ENCODE data around the gene KIF5A.

The KIF5A gene

GRCh38 chr12:57626921-57627445, 77.1 kb downstream of the KIF5A start:
- Mint-ChIP-seq H3K4me1 (peaks cover 37% of the 10 kb centered on the region), H3K4me3 (peak overlapping the region in 1 of 2 donors; percentile 32), H3K27ac (no peak overlapping the region), H3K27me3 (peaks cover 100% of the 10 kb centered on the region), H3K9me3 (no peaks in the 10 kb centered on the region)
- DNase-seq: peak in 1 of 2 donors; percentile 7
- ATAC-seq: no peak

- Mint-ChIP-seq H3K9me3 (no peaks in the 10 kb centered on the region), H3K4me1 (peaks cover 39% of the 10 kb centered on the region), H3K27ac (no peak overlapping the region), H3K27me3 (peaks cover 99% of the 10 kb centered on the region), H3K4me3 (peak overlapping the region; percentile 47 to 71)
- peak; percentile 32 to 52 for DNase-seq
- peak; percentile 62 for ATAC-seq
Observed at GRCh38 chr12:57627501-57628279, 77.8 kb downstream of the KIF5A start.

GRCh38 chr12:57628280-57629191, 78.7 kb downstream of the KIF5A start:
- Mint-ChIP-seq H3K27ac (no peak overlapping the region), H3K4me3 (peak overlapping the region; percentile 6 to 71), H3K9me3 (no peaks in the 10 kb centered on the region), H3K4me1 (peaks cover 45% of the 10 kb centered on the region), H3K27me3 (peaks cover 97% of the 10 kb centered on the region)
- peak in 1 of 2 donors; percentile 12 for DNase-seq
- no peak for ATAC-seq

GRCh38 chr12:57629897-57630471, 80.1 kb downstream of the KIF5A start:
- Mint-ChIP-seq H3K27me3 (peaks cover 97% of the 10 kb centered on the region), H3K27ac (no peak overlapping the region), H3K4me3 (no peak overlapping the region), H3K4me1 (peaks cover 47% of the 10 kb centered on the region), H3K9me3 (no peaks in the 10 kb centered on the region)
- ATAC-seq (no peak), DNase-seq (peak in 1 of 2 donors; percentile 7)

- Mint-ChIP-seq H3K27me3 (peaks cover 94% of the 10 kb centered on the region), H3K27ac (peak overlapping the region in 1 of 2 donors; percentile 8), H3K4me3 (peak overlapping the region in 1 of 2 donors; percentile 90), H3K4me1 (peaks cover 42% of the 10 kb centered on the region), H3K9me3 (no peaks in the 10 kb centered on the region)
- peak in 1 of 2 donors; percentile 8 for DNase-seq
- ATAC-seq: no peak
Observed at GRCh38 chr12:57630891-57631433, 81.1 kb downstream of the KIF5A start.

- peak in 1 of 2 donors; percentile 15 for DNase-seq
- Mint-ChIP-seq H3K4me1 (peaks cover 36% of the 10 kb centered on the region), H3K27ac (no peak overlapping the region), H3K9me3 (no peaks in the 10 kb centered on the region), H3K4me3 (peak overlapping the region; percentile 80 to 90), H3K27me3 (peaks cover 87% of the 10 kb centered on the region)
- ATAC-seq: no peak
Observed at GRCh38 chr12:57631566-57632072, 81.8 kb downstream of the KIF5A start.

GRCh38 chr12:57632073-57632957, 82.5 kb downstream of the KIF5A start:
- peak; percentile 64 for ATAC-seq
- peaks cover 29% of the 10 kb centered on the region for H3K4me1 Mint-ChIP-seq
- peak; percentile 31 to 41 for DNase-seq
- peaks cover 80% of the 10 kb centered on the region for H3K27me3 Mint-ChIP-seq
- H3K4me3 Mint-ChIP-seq: peak overlapping the region; percentile 80 to 90
- no peaks in the 10 kb centered on the region for H3K9me3 Mint-ChIP-seq
- H3K27ac Mint-ChIP-seq: peak overlapping the region in 1 of 2 donors; percentile 70

GRCh38 chr12:57632958-57633840, 83.4 kb downstream of the KIF5A start, which contains the start of gene B4GALNT1:
B4GALNT1 (minus strand) TSS chr12:57633201; CDS start chr12:57632132, 1,069 bp downstream.
- ATAC-seq: peak; percentile 82
- DNase-seq: peak; percentile 73 to 75
- Mint-ChIP-seq H3K9me3 (no peaks in the 10 kb centered on the region), H3K4me1 (peaks cover 20% of the 10 kb centered on the region), H3K4me3 (peak within 1 kb of the TSS; percentile 80 to 90), H3K27ac (peak within 1 kb of the TSS in 1 of 2 donors; percentile 70), H3K27me3 (peaks cover 72% of the 10 kb centered on the region)

Data from stimulated activated naive CD8-positive, alpha-beta T cell treated with anti-CD3 and anti-CD28 coated beads, Interleukin-15, amount 100 ng/mL, for 72 hours (primary cell).